Measurements from ENCODE around the gene RAB3A.

RAB3A gene

GRCh38 chr19:18197306-18197705 lies 6.5 kb downstream of the RAB3A start:
- no peak for DNase-seq (ENCODE audit: low read depth)

- no peak for DNase-seq (ENCODE audit: low read depth)
Measured at GRCh38 chr19:18196511-18196845, 7.4 kb downstream of the RAB3A start.

- no peak for DNase-seq (ENCODE audit: low read depth)
Measured at GRCh38 chr19:18194554-18195238, 9.1 kb downstream of the RAB3A start.

- DNase-seq (ENCODE audit: low read depth): no peak
Measured at GRCh38 chr19:18194181-18194530, 9.7 kb downstream of the RAB3A start.

GRCh38 chr19:18193388-18194180 lies 10.3 kb downstream of the RAB3A start:
- DNase-seq (ENCODE audit: low read depth): no peak

GRCh38 chr19:18192673-18193387 lies 11.0 kb downstream of the RAB3A start, which contains the start of gene MPV17L2:
MPV17L2 (plus strand) TSS chr19:18193218; CDS start chr19:18193282, 64 bp downstream.
- peak; percentile 96 for DNase-seq (ENCODE audit: low read depth)

GRCh38 chr19:18191640-18192062 lies 12.2 kb downstream of the RAB3A start:
- no peak for DNase-seq (ENCODE audit: low read depth)

- DNase-seq (ENCODE audit: low read depth): no peak
Measured at GRCh38 chr19:18190278-18190677, 13.6 kb downstream of the RAB3A start.

GRCh38 chr19:18185538-18185937 lies 18.3 kb downstream of the RAB3A start:
- DNase-seq (ENCODE audit: low read depth): no peak

- no peak for DNase-seq (ENCODE audit: low read depth)
Measured at GRCh38 chr19:18183529-18183928, 20.3 kb downstream of the RAB3A start.

- no peak for DNase-seq (ENCODE audit: low read depth)
Measured at GRCh38 chr19:18179957-18180356, 23.9 kb downstream of the RAB3A start.

- no peak for DNase-seq (ENCODE audit: low read depth)
Measured at GRCh38 chr19:18176367-18177310, 27.2 kb downstream of the RAB3A start.

- DNase-seq (ENCODE audit: low read depth): no peak
Measured at GRCh38 chr19:18174983-18175382, 28.9 kb downstream of the RAB3A start.

GRCh38 chr19:18173572-18174288 lies 30.1 kb downstream of the RAB3A start, which contains the start of gene IFI30:
IFI30 (plus strand) TSS chr19:18173813; CDS start chr19:18173842, 29 bp downstream.
- peak; percentile 49 for DNase-seq (ENCODE audit: low read depth)

- DNase-seq (ENCODE audit: low read depth): no peak
Measured at GRCh38 chr19:18173054-18173571, 30.7 kb downstream of the RAB3A start.

- DNase-seq (ENCODE audit: low read depth): no peak
Measured at GRCh38 chr19:18172331-18173053, 31.4 kb downstream of the RAB3A start.

- no peak for DNase-seq (ENCODE audit: low read depth)
Measured at GRCh38 chr19:18171605-18172327, 32.1 kb downstream of the RAB3A start.

GRCh38 chr19:18170714-18171255 lies 33.1 kb downstream of the RAB3A start:
- no peak for DNase-seq (ENCODE audit: low read depth)

Data from activated T-cell treated with anti-CD3 and anti-CD28 coated beads for 1 hour (primary cell).